ENCODE measurements around the gene HOXB4.

Gene HOXB4

DNA sequence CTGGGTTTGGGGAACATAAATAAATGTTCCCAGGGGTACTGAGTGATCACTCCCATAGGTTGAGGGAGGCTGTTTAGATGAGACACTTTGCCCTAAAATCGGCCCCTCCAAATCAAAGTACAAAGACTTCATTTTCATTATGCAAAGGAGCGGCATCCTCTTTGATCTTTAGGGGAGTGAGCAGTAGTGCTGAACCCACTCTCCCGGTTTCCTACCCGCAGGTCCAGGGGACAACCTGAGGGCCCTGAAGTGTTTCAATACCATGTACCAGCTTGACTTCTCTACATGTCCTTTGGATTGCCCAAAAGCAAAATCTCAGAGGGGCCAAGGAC is 23.0 kb upstream of the HOXB4 start:
- no peak for DNase-seq

- DNase-seq = no peak
Measured at GRCh38 chr17:48600244-48601098, 22.3 kb upstream of the HOXB4 start.

GRCh38 chr17:48599354-48599753 is 21.2 kb upstream of the HOXB4 start:
- no peak for DNase-seq

DNA sequence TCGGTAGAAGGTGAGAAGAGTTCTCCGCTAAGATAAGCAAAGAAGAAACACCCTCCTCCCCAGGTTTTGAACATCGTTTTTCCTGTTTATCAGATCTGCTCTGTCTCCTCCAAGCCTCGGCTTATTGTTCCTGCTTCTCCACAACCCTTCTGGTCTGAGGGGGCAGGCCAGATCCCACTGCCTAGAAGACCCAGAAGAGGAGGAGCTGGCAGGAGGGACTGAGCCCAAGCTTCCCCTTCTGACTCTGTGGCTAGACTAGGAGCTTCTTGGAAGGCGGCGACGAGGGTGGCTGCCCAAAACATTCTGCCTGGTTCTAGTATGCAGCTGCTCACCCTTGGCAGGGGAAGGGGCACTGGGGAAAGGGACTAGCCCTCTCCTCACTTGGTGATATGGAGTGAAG is 20.6 kb upstream of the HOXB4 start:
- DNase-seq = no peak

DNA sequence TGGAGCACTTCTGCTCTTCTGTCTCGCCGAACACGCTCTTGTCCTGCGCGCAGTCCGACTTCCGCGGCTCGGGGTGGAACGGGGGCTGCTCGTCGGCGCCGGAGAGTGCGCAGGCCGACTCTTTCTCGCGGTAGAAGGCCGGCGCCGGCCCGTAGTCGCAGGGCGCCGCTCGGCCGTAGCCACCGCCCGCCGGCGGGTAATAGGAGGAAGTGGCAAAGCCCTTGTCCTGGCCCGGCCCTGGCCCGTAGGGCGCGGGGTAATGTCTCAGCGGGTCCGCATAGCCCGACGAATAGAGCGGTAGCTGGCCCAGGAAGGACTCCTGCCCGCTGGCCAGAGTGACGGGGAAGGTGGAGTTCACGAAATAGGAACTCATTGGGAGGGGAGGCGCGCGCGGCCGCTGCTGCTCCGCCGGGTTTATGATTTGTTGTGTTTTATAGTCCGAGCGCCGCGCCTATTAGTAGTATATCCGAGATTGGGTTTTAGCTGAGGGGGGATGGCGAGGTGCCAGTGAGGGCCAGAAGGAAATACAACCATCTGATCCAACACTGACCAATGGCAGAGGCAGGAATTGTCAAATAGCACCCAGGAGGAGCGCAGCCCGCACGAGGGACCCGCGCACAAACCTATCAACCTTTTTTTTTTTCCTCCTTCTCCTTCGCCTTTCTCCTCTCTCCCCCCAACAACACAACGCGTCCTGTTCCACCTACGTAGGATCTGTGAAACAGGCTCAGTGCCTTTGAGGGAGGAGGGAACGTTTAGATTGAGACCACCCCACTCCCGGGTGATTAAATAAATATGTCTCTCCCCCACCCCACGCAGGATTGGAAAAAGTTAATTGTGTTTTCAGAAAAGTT is 19.9 kb upstream of the HOXB4 start:
- peak; percentile 25 for DNase-seq

DNA sequence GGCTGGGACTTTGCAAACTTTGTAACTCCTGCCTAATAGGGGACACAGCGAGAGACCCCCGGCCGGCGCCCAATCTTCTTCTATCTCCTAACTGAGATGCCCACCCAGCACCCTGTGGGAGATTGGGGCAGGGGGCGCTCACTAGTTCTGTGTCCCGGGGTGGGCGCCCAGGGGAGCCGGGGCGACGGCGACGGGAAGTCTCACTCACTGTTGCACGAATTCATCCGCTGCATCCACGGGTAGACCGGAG is 19.3 kb upstream of the HOXB4 start:
- DNase-seq = no peak

GRCh38 chr17:48596735-48597527 is 18.8 kb upstream of the HOXB4 start:
- DNase-seq = no peak

DNA sequence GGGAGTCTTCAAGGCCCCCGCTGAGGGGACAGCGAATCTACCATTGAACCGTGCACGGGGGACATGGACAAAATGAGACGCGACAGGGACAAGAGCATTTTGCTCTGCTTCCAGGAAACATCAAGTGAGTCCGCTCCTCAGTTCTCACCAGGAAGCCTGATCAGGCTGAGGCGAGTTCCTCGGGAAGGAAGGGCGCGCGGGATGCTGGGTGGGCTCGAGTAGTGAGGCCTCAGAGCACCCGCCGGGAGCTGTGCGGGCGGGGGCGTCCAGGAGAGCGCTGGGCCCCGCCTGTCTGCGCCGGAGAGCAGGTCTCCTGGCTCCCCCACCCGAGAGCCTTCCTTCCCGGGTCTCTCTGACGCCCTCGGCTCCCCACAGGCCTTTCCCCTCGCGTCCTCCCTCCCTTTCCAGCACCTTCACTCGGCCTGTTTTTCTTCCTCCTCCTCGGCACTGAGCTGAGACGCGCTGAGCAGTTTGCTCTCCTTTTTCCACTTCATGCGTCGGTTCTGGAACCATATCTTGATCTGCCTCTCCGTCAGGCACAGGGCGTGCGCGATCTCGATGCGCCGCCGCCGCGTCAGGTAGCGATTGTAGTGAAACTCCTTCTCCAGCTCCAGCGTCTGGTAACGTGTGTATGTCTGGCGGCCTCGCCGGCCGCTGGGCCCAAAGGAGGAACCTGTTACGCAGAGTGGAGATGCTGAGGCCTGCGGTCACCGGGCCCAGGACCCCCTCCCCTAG is 18.0 kb upstream of the HOXB4 start:
- no peak for DNase-seq

- no peak for DNase-seq
Measured at GRCh38 chr17:48595278-48595999, 17.3 kb upstream of the HOXB4 start.

DNA sequence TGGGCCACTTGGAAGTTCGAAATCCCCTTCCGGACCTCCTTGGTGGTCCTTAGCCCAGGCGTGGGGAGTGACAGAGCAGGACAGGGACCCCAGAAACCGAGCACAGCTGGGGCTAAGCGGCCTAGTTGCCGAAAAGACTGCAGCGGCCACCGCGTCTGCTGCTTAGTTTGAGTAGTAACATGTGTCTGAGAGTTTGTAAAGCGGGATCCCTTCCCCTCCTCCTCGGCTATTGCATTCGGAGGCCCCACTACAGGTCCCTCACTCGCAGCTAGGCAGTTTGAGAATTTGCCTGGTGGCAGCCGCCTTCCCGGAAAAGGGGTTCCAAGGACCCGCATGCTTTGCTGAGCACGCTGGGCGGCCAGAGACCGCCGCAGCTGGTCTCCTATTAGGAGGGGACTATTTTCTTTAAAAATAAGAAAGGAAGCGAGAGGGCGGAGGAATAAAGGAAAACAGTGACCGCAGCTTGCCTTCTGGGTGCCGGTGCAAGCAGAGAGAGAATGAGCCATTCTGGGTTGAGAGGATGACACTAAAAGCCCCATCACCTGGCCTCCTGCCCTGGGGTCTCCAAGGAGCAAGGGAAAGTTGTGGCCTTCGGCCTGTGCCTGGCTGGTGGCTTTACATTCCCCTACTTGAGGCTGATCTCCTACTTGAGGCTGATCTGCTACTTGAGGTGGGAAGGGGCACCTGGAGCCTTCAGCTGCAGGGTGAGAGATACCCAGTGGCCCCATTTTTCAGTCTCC is 16.6 kb upstream of the HOXB4 start:
- no peak for DNase-seq

DNA sequence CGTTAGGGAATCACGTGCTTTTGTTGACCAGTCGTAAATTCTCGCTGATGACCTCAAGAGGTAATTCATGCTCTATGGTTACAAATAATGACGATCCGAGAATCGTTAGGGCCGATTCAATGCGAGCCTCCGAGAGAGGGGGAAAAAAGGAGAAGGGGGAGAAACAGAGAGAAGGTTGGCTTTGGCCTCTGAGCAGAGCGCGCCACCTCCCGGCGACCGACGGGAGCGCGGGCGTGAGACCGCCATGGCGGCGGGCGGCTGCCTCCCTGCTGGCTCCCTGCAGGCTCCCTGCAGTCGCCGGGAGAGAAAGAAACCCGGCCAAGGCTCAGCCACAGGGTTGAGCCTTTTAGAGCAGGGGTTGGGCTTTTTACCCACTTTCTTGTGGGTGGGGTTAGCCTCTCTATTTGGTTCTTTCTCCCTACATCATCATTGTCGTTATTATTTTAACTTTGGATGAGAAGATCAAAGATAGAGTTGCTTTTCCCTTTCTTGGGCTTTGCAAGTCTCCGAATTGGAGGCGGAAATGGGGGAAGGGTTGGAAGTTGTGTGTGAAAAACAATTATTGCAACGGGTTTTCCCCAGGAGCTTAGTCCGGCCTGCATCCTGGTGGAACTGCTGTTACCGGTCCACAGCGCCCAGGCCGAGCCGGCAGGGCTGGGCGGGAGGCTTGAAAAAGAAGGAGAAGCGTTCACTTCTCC is 15.8 kb upstream of the HOXB4 start:
- peak; percentile 79 for DNase-seq

DNA sequence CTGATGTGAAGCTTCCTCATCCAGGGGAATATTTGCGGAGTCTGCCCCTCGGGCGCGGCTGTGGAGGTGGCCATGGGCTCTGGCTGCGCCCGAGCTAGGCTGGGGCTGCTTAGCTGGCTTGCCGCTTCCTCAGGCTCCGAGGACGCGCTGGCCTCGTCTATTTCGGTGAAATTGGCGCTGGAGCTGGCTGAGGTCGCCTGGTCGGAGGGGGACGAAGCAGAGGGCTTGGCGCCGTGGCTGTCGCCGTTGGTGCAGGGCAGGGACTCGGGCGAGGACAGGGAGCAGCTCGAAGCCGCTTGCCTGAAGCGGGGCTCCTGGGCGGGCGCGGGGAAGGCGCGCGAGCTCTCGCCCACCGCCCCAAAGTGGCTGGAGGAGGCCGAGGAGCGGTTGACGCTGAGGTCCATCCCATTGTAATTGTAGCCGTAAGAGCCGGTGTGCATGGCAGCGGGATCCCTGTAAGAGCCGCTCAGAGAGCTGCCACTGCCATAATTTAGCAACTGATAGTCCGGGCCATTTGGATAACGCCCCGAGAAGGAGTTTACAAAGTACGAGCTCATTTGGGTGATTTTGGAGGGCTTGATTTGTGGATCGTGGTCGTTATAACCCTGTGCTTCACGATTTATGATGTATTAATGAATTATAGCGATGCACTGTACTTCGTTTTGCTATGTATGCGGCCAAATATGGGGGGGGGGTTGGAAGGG is 15.1 kb upstream of the HOXB4 start, which contains the start of gene HOXB5:
HOXB5 (minus strand) TSS at position 654 of the 704 bp plus-strand sequence; CDS start at position 557, 97 bp downstream.
- DNase-seq = peak; percentile 51

DNA sequence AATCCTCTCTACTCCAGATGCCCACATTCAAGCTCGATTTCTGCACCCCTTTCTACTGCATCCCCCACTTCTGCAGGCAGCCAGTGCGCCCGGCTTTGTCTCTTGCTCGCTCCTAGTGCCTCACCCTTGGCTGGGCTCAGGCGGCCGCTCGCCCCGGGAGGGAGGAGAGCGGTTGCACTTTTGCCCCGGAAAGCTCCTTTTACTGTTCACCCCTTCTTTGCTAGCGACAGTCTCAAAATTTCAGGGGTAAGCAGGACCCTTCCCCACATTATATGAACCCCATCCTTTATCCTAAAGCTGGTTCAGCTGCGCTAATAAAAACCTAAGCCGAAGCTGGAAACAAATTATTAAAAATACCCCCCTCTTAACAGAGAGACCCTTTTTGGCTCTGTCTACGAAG is 14.4 kb upstream of the HOXB4 start:
- no peak for DNase-seq

DNA sequence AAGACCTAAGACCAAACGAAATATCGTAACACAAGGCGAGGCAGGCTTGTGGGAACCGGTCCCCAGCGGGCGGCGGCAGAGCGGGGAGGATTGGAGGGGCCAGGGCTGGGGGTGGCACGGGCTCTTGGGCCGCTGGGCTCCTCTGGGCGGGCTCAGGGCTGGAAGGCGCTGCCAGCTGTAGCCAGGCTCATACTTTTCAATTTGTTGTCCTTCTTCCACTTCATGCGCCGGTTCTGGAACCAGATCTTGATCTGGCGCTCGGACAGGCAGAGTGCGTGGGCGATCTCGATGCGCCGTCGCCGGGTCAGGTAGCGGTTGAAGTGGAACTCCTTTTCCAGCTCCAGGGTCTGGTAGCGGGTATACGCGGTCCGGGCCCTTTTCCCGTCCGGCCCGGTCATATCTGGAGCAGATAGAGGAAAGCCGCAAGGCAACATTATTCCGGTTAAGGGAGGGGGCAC is 13.9 kb upstream of the HOXB4 start:
- no peak for DNase-seq

- DNase-seq = no peak
Measured at GRCh38 chr17:48591255-48592056, 13.3 kb upstream of the HOXB4 start.

- DNase-seq = no peak
Measured at GRCh38 chr17:48590607-48591161, 12.5 kb upstream of the HOXB4 start.

DNA sequence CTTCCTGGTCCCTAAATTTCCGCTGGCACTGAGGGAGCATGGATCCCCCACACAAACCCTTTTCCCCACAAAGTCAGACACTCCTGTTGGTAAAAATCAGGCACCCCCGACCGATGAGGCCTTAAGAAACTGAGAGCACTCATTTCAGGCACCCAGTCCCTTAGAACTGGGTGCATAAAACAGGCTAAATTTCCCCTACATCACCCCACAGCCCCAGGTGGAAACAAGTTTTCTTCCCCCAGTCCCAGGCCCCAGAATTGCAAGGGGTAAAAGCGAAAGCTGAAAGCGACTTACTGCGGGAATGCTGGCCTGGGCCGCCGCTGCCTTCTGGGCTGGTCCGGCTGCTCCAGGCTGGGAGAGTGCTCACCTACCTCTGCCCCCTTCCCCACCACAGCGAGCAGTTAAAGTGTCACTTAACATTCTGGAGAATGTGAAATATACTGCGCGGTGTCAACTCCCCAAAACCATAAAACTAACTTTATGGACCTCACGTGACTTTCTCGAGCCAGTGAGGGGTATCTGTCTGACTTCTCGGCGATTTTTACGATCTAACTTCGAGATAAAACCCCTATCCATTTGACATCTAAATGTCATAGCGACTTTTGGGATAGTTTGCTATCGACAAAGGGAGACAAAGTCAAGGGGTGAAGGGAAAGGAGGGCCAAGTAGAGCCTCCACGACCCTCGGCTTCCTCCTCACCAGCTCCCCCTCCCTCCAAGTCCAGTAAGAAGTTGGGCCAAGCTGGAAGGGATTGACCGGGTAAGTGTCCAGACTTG is 11.9 kb upstream of the HOXB4 start, which contains the start of gene HOXB3:
HOXB3 (minus strand) TSS at position 411 of the 776 bp plus-strand sequence. CDS start 37,767 bp downstream, outside the sequence.
- DNase-seq = no peak

Measured in NCI-H748 treated with DMSO at 0.1 percent for 48 hours (cell line).